K562 (cell line): ENCODE results near the gene PRDM15. TPM values are rescaled to one million over a fixed set of nuclear protein-coding genes. Genes with fewer than 3 reads are reported as not detected.

Experiments used
- ATAC-seq: fragments of 200-7000 bp; cut with Tn5 transposase; 3 replicates; pipeline ENCODE4 v1.9.1; 2020; ENCODE audit warnings: moderate library complexity
- BruUV-seq: library from RNA; stranded (reverse); fragments of 400-500 nt; replicated peaks from 2 replicates; lab custom pipeline; 2021; lab: Mats Ljungman, UMichigan
- CTCF ChIA-PET: fragments of 300-600 bp; formaldehyde crosslinking; extraction: SDS; loops from one replicate; lab custom pipeline; 2021; ENCODE audit warnings: low intra/inter-chr PET ratio; lab: Yijun Ruan, JAX
- POLR2A ChIA-PET: fragments of 300-600, 350-650 bp; sonication (Branson Sonifier 250); formaldehyde crosslinking; extraction: SDS; loops from one replicate; lab custom pipeline; 2021; ENCODE audit warnings: antibody characterized with exemption, inconsistent platforms; lab: Yijun Ruan, JAX
- DNase-seq, 4 experiments: peaks; one replicate each; pipeline versions ENCODE4 v3.0.0 to v3.0.0-alpha.2; 2011 to 2018; ENCODE audit warnings: low spot score in 3 of 4, mixed read lengths in 3 of 4; ENCODE audit errors: extremely low read depth in 1 of 4
- FAIRE-seq: peaks from 2 replicates; lab custom pipeline; 2011; peaks lifted over from hg19 to GRCh38; lab: Jason Lieb, UNC
- H2AFZ ChIP-seq: 2 replicates; pipeline ENCODE4 v1.6.0; 2011; ENCODE audit warnings: low read depth, low read length, control low read depth, inconsistent platforms
- H3K27ac ChIP-seq: fragments of 200-600 bp; 3 replicates; pipeline ENCODE4 v1.8.0; 2011; ENCODE audit warnings: low read depth, mild to moderate bottlenecking, control low read depth, inconsistent platforms, low read length, moderate library complexity, mixed read lengths; ENCODE audit errors: extremely low read depth
- H3K27me3 ChIP-seq, 2 experiments: fragments of 300-600 bp in 1 of 2; 2 replicates in 1 of 2; 3 replicates in 1 of 2; pipeline versions ENCODE4 v1.6.0 to v1.8.0; 2011; ENCODE audit warnings: inconsistent platforms in 2 of 2, low read length in 2 of 2, mild to moderate bottlenecking in 1 of 2, mixed read lengths in 1 of 2, moderate library complexity in 1 of 2; ENCODE audit not compliant: control insufficient read depth in 2 of 2, insufficient read depth in 2 of 2
- H3K36me3 ChIP-seq: fragments of 300-600 bp; 3 replicates; pipeline ENCODE4 v1.8.0; 2011; ENCODE audit warnings: mild to moderate bottlenecking, low read length, inconsistent platforms; ENCODE audit not compliant: control insufficient read depth, insufficient read depth
- H3K4me1 ChIP-seq, 2 experiments: fragments of 200-600 bp in 1 of 2; replicated peaks in 1 of 2; 2 replicates in 1 of 2; 3 replicates in 1 of 2; pipeline versions ENCODE4 v1.5.1 to v1.8.0; 2011; ENCODE audit warnings: inconsistent platforms in 2 of 2, low read length in 2 of 2, mild to moderate bottlenecking in 1 of 2, mixed read lengths in 1 of 2, moderate library complexity in 1 of 2; ENCODE audit not compliant: control insufficient read depth in 2 of 2, insufficient read depth in 2 of 2
- H3K4me2 ChIP-seq: 2 replicates; pipeline ENCODE4 v1.6.1; 2011; ENCODE audit warnings: low read length, control low read depth, inconsistent platforms, mixed read lengths; ENCODE audit not compliant: insufficient read depth
- H3K4me3 ChIP-seq: fragments of 200-600 bp; sonication (generic), shearing (Covaris generic); 2 replicates; pipeline ENCODE4 v1.5.1; 2016; ENCODE audit warnings: control low read depth, inconsistent platforms
- H3K79me2 ChIP-seq: fragments of 200-600 bp; 3 replicates; pipeline ENCODE4 v1.8.0; 2011; ENCODE audit warnings: low read length, inconsistent platforms; ENCODE audit not compliant: control insufficient read depth, insufficient read depth
- H3K9ac ChIP-seq, 2 experiments: 2 replicates each; pipeline versions ENCODE4 v1.6.0 to v1.6.1; 2011; ENCODE audit warnings: low read depth in 2 of 2, low read length in 2 of 2, control low read depth in 1 of 2, inconsistent platforms in 1 of 2, mild to moderate bottlenecking in 1 of 2, mixed read lengths in 1 of 2; ENCODE audit not compliant: insufficient read depth in 1 of 2
- H3K9me1 ChIP-seq: one replicate; pipeline ENCODE4 v1.6.0; 2011; ENCODE audit warnings: inconsistent platforms, mild to moderate bottlenecking, low read length, moderate library complexity; ENCODE audit not compliant: control insufficient read depth, insufficient read depth
- H3K9me3 ChIP-seq: replicated peaks from 2 replicates; pipeline ENCODE4 v1.5.1; 2011; ENCODE audit warnings: low read depth, low read length, inconsistent platforms; ENCODE audit not compliant: control insufficient read depth, insufficient read depth
- H4K20me1 ChIP-seq: replicated peaks from 2 replicates; pipeline ENCODE4 v1.6.1; 2011; ENCODE audit warnings: low read length, inconsistent platforms, mixed read lengths; ENCODE audit not compliant: control insufficient read depth, insufficient read depth
- HMGN3 ChIP-seq: IDR thresholded peaks from 2 replicates; pipeline ENCODE4 v1.6.1; 2011; ENCODE audit warnings: borderline replicate concordance, low read depth, mild to moderate bottlenecking, mixed read lengths, low read length; ENCODE audit not compliant: insufficient read length; ENCODE audit errors: extremely low read depth
- SREBF1 ChIP-seq: fragments of 150-350 bp; IDR thresholded peaks from 2 replicates; pipeline ENCODE4 v1.6.1; 2014; ENCODE audit warnings: antibody characterized with exemption, low read depth, low read length, borderline replicate concordance
- WHSC1 ChIP-seq: IDR thresholded peaks from one replicate; pipeline ENCODE4 v1.6.1; 2012; ENCODE audit warnings: low read length, control low read depth, inconsistent platforms
- WGBS: fragments of 100-300 bp; shearing (Covaris generic); methylation state at CpG from one replicate; pipeline ENCODE4 v1.1.6; 2016; ENCODE audit warnings: low coverage, mixed read lengths; ENCODE audit not compliant: insufficient coverage; ENCODE audit errors: missing lambda C conversion rate; 5-methylcytosine and 5-hydroxymethylcytosine counted together
- in situ Hi-C: fragments of 300-500 bp; cut with MboI; formaldehyde crosslinking; loops from 4 replicates; pipeline ENCODE4 v1.15.0; 2018; ENCODE audit warnings: inconsistent platforms, mixed read lengths
- intact Hi-C: fragments of 100-400 bp; cut with micrococcal nuclease; formaldehyde crosslinking; loops from 2 replicates; pipeline ENCODE4 v1.14.2; 2022
- polyA plus RNA-seq, 8 experiments: library from polyadenylated mRNA; depleted of rRNA in 4 of 8; stranded (reverse) in 5 of 8; unstranded in 3 of 8; fragments of >200 nt; fragmentation: Nextera tagmentation in 2 of 8; fragmentation: Illumina TruSeq in 1 of 8; extraction: Ambion mirVana in 2 of 8; extraction: Trizol in 1 of 8; gene quantifications; 2 replicates each; pipeline versions ENCODE4 v1.2.1 to v1.2.3, GENCODE V29; 2011 to 2014; ENCODE audit warnings: inconsistent platforms in 1 of 8, missing spikeins in 1 of 8
- total RNA-seq, 7 experiments: library from RNA; depleted of rRNA in 6 of 7; stranded (reverse); fragments of >200 nt in 6 of 7; fragmentation: Illumina TruSeq in 2 of 7; extraction: Trizol in 2 of 7; gene quantifications; 2 replicates each; pipeline versions ENCODE4 v1.2.1 to v1.2.3, GENCODE V29; 2011 to 2021; ENCODE audit warnings: low replicate concordance in 1 of 7
- TF ChIP-seq, protein P1 (sequence below): fragments of 450-650 bp; IDR thresholded peaks from 2 replicates; pipeline ENCODE4 v1.6.1; 2017; ENCODE audit warnings: antibody characterized with exemption

PRDM15 gene
- total and polyA plus RNA-seq, 9 of the 15 experiments (the other 6 are each of a cell fraction or from before 2014, with no cell fraction given): 0.93 to 9.2 (median 6.2) TPM

DNA sequence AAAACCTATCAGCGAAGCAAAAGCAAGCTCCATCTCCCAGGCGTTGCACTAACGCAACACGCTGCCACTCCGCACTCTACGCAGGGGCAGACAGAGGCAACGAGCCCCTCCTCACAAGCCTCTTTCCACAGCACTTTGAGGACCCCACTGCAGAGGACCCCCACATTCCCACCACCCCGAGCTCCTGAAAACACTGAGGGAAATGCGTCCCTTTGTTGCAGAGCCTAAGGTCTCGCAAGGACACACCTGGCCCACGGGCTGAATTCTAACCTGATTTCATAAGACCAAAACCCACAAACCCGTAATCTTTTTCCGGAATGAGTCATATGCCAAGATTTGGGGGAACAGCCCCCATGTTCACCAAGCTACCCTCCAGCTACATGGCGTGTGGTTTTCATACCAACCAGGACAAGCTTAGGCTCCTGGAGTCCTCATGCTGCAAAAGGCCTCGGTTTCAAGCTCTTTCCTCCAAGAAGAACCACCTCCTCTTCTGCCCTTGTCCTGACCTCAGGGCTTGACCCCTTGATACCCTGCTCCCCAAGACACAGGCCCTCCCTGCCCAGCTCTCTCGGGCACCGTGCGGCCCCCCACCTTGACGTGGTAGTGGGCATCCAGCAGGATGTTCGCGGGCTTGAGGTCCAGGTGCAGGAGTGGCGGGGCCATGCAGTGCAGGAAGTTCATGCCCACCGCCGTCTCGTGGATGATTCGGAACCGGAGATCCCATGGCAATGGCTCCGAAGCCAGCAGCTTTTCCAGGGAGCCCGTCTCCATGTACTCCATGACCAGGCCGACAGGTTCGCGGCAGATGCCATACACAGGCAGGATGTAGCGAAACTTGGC lies 123.0 kb downstream of the PRDM15 start (continued):
- TF ChIP-seq SREBF1: no peak
- TF ChIP-seq, all 486 proteins: peak for 0

DNA sequence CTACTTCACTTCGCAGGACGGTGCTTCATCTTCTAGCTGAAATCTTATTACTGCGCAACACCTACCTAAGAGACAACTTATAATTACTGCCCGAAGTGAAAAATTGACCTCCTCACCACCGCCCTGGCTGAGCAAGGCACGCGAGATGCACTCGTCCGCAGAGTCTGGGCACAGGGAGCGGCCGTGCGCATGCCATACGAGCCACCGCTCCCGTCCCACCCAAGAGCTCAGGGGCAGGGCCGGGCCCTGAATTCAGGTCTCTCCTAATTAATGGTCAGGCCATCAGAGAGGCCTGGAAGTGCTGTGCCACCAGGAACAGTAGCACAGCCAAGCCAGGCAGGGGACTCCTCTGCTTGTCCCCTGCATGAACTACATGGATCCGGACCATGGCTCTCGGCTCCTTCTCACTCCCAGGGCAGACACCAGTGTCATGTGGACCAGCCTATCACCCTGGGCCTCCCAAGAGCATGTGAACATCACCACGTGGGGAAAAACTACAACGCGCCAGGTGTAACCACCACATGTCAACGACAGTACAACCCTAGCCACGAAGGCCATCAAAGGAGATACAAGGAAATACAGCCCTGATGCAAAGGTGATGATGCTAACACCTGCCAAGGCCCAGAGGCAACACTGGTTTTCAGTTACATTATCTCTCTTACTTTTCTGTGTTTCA lies 123.7 kb downstream of the PRDM15 start:
- CTCF ChIA-PET: no interaction called here
- Histone ChIP-seq H3K27me3 (peaks cover 66 to 83% of the 10 kb centered on the region in 2 experiments), H3K9me1 (peaks cover 3% of the 10 kb centered on the region), H2AFZ (no peak overlapping the region), H4K20me1 (peaks cover 17% of the 10 kb centered on the region; the same call in 1 of the 2 replicates), H3K9ac (no peak overlapping the region), H3K4me2 (no peak overlapping the region), H3K9me3 (no peaks in the 10 kb centered on the region), H3K79me2 (no peaks in the 10 kb centered on the region), H3K4me1 (no peaks in the 10 kb centered on the region; a peak in 1 of 5 replicates), H3K36me3 (no peaks in the 10 kb centered on the region), H3K4me3 (no peak overlapping the region), H3K27ac (no peak overlapping the region)
- ATAC-seq (no peak), FAIRE-seq (no peak), DNase-seq (no peak)
- TF ChIP-seq, protein P1, sequence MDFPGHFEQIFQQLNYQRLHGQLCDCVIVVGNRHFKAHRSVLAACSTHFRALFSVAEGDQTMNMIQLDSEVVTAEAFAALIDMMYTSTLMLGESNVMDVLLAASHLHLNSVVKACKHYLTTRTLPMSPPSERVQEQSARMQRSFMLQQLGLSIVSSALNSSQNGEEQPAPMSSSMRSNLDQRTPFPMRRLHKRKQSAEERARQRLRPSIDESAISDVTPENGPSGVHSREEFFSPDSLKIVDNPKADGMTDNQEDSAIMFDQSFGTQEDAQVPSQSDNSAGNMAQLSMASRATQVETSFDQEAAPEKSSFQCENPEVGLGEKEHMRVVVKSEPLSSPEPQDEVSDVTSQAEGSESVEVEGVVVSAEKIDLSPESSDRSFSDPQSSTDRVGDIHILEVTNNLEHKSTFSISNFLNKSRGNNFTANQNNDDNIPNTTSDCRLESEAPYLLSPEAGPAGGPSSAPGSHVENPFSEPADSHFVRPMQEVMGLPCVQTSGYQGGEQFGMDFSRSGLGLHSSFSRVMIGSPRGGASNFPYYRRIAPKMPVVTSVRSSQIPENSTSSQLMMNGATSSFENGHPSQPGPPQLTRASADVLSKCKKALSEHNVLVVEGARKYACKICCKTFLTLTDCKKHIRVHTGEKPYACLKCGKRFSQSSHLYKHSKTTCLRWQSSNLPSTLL: no peak
- TF ChIP-seq WHSC1 (no peak), HMGN3 (no peak)
- POLR2A ChIA-PET: interaction anchor here (0.6 kb wide), 1 partner anchor 432 kb away, joined by 3 read pairs; no protein-coding TSS in a partner anchor
- BruUV-seq: no TSS peak
- intact Hi-C loops (no loop called here), in situ Hi-C loops (no loop called here)
- WGBS: 14% methylated on average over 23 of the region's 23 CpGs
